HepG2 (cell line): ENCODE results near the gene PRKN. TPM values are rescaled to one million over a fixed set of nuclear protein-coding genes. Genes with fewer than 3 reads are reported as not detected.

Experiments
- ATAC-seq: fragments of 200-7000 bp; cut with Tn5 transposase; 3 replicates; pipeline ENCODE4 v1.9.1; 2020; ENCODE audit warnings: mild to moderate bottlenecking, moderate library complexity
- BruUV-seq: library from RNA; stranded (reverse); fragments of 400-500 nt; replicated peaks from 2 replicates; lab custom pipeline; 2021; lab: Mats Ljungman, UMichigan
- CTCF ChIA-PET: fragments of 300-600 bp; formaldehyde crosslinking; extraction: SDS; loops from one replicate; lab custom pipeline; 2021; ENCODE audit warnings: low total read pairs, inconsistent platforms, low intra/inter-chr PET ratio; lab: Yijun Ruan, JAX
- POLR2A ChIA-PET: fragments of 350-600 bp; sonication (Branson Sonifier 250); formaldehyde crosslinking; loops from one replicate; lab custom pipeline; 2020; ENCODE audit warnings: antibody characterized with exemption, inconsistent platforms; lab: Yijun Ruan, JAX
- DNase-seq: peaks from one replicate; pipeline ENCODE4 v3.0.0-alpha.2; 2015; ENCODE audit warnings: low spot score
- FAIRE-seq: peaks from 3 replicates; lab custom pipeline; 2011; peaks lifted over from hg19 to GRCh38; lab: Jason Lieb, UNC
- H2AFZ ChIP-seq: one replicate; pipeline ENCODE4 v1.6.1; 2011; ENCODE audit warnings: low read length, inconsistent platforms
- H3K27ac ChIP-seq: fragments of 300-600 bp; 3 replicates; pipeline ENCODE4 v1.8.0; 2011; ENCODE audit warnings: mixed run types, mild to moderate bottlenecking, mixed read lengths, low read length, inconsistent platforms; ENCODE audit not compliant: insufficient read depth; ENCODE audit errors: extremely low read length
- H3K27me3 ChIP-seq, 2 experiments: fragments of 200-600 bp in 1 of 2; 2 replicates in 1 of 2; 3 replicates in 1 of 2; pipeline versions ENCODE4 v1.6.0 to v1.8.0; 2011; ENCODE audit warnings: low read length in 2 of 2, mild to moderate bottlenecking in 2 of 2, moderate library complexity in 2 of 2, inconsistent platforms in 1 of 2; ENCODE audit not compliant: insufficient read depth in 2 of 2, control insufficient read depth in 1 of 2
- H3K36me3 ChIP-seq, 2 experiments: fragments of 200-600 bp in 1 of 2; replicated peaks in 1 of 2; 2 replicates in 1 of 2; 3 replicates in 1 of 2; pipeline versions ENCODE4 v1.5.1 to v1.8.0; 2011; ENCODE audit warnings: low read length in 2 of 2, inconsistent platforms in 1 of 2; ENCODE audit not compliant: insufficient read depth in 2 of 2, control insufficient read depth in 1 of 2
- H3K4me1 ChIP-seq: 2 replicates; pipeline ENCODE4 v1.5.1; 2012; ENCODE audit warnings: low read length, inconsistent platforms; ENCODE audit not compliant: insufficient read depth
- H3K4me2 ChIP-seq: 2 replicates; pipeline ENCODE4 v1.6.0; 2011; ENCODE audit warnings: low read depth, low read length, inconsistent platforms
- H3K4me3 ChIP-seq, 3 experiments: fragments of 200-600 bp in 1 of 3; sonication (generic), shearing (Covaris generic) in 1 of 3; replicated peaks in 1 of 3; 2 replicates each; pipeline ENCODE4 v1.5.1; 2011 to 2016; ENCODE audit warnings: low read length in 3 of 3, inconsistent platforms in 2 of 3, low read depth in 2 of 3, mild to moderate bottlenecking in 2 of 3, control low read depth in 1 of 3, mixed read lengths in 1 of 3; ENCODE audit not compliant: insufficient read depth in 1 of 3
- H3K79me2 ChIP-seq: one replicate; pipeline ENCODE4 v1.6.1; 2011; ENCODE audit warnings: low read length, inconsistent platforms; ENCODE audit not compliant: insufficient read depth
- H3K9ac ChIP-seq: 2 replicates; pipeline ENCODE4 v1.6.0; 2011; ENCODE audit warnings: mild to moderate bottlenecking, low read depth, low read length, inconsistent platforms; ENCODE audit not compliant: insufficient read depth
- H3K9me3 ChIP-seq: 2 replicates; pipeline ENCODE4 v1.5.1; 2012; ENCODE audit warnings: mild to moderate bottlenecking, low read length
- H4K20me1 ChIP-seq: 2 replicates; pipeline ENCODE4 v1.6.0; 2011; ENCODE audit warnings: inconsistent platforms, mild to moderate bottlenecking, low read length, moderate library complexity; ENCODE audit not compliant: insufficient read depth
- ATF7 ChIP-seq, 2 experiments: fragments of 450-650 bp in 1 of 2; sonication (generic) in 1 of 2; formaldehyde crosslinking in 1 of 2; IDR thresholded peaks; 2 replicates each; pipeline versions ENCODE4 v1.4.0 to v1.6.1; 2016 to 2020; ENCODE audit warnings: antibody characterized with exemption in 1 of 2, mild to moderate bottlenecking in 1 of 2, missing genetic modification reagents in 1 of 2
- CREB1 ChIP-seq, 2 experiments: fragments of 450-650 bp in 1 of 2; IDR thresholded peaks; 2 replicates each; pipeline ENCODE4 v1.6.1; 2016 to 2017; ENCODE audit warnings: control low read depth in 1 of 2, mild to moderate bottlenecking in 1 of 2, missing compliant biosample characterization in 1 of 2, missing genetic modification characterization in 1 of 2
- MAFF ChIP-seq: IDR thresholded peaks from 2 replicates; pipeline ENCODE4 v1.6.1; 2011; ENCODE audit warnings: low read depth, low read length, improper control_type of control experiment
- MAFK ChIP-seq, 2 experiments: IDR thresholded peaks in 1 of 2; conservative IDR thresholded peaks in 1 of 2; 2 replicates each; pipeline ENCODE4 v1.6.1; 2011; ENCODE audit warnings: improper control_type of control experiment in 2 of 2, low read length in 2 of 2
- SRSF4 ChIP-seq: fragments of 200-400 bp; formaldehyde crosslinking; IDR thresholded peaks from one replicate; pipeline ENCODE4 v1.6.1; 2018; ENCODE audit warnings: mild to moderate bottlenecking, low read depth, low read length, moderate library complexity; ENCODE audit not compliant: poor library complexity, severe bottlenecking
- WGBS: methylation state at CpG from one replicate; pipeline ENCODE4 v1.1.6; 2017; ENCODE audit warnings: low lambda C conversion rate; 5-methylcytosine and 5-hydroxymethylcytosine counted together
- in situ Hi-C: cut with HindIII; loops from 2 replicates; pipeline ENCODE4 v1.10.0; 2017; ENCODE audit warnings: low pct_unique_long_range_greater_than_20kb; ENCODE audit not compliant: extremely low pct_ligation_motif_present
- intact Hi-C: fragments of 100-400 bp; cut with micrococcal nuclease; formaldehyde crosslinking; loops from one replicate; pipeline ENCODE4 v1.10.0; 2022; ENCODE audit not compliant: unreplicated experiment
- polyA plus RNA-seq, 8 experiments: library from polyadenylated mRNA; depleted of rRNA in 3 of 8; stranded (reverse) in 7 of 8; unstranded in 1 of 8; fragments of >200 nt; fragmentation: Illumina TruSeq in 4 of 8; extraction: Trizol in 4 of 8; gene quantifications; 2 replicates each; pipeline versions ENCODE4 v1.2.1 to v1.2.3, GENCODE V29; 2011 to 2016; ENCODE audit warnings: low read depth in 4 of 8, missing spikeins in 1 of 8, mixed read lengths in 1 of 8; ENCODE audit not compliant: insufficient read depth in 1 of 8
- total RNA-seq, 5 experiments: library from RNA; depleted of rRNA; stranded (reverse); fragments of >200 nt; fragmentation: Illumina TruSeq; extraction: Trizol; gene quantifications; 2 replicates each; pipeline ENCODE4 v1.2.3, GENCODE V29; 2016; ENCODE audit warnings: low read depth in 1 of 5
- TF ChIP-seq, protein P1 (sequence below): sonication (generic); formaldehyde crosslinking; IDR thresholded peaks from 2 replicates; pipeline ENCODE4 v1.4.0; 2020; ENCODE audit warnings: missing genetic modification reagents, mild to moderate bottlenecking, borderline replicate concordance

PRKN gene
- total and polyA plus RNA-seq, 2 of the 13 experiments (the other 11 are each of a cell fraction or from before 2014, with no cell fraction given), result 0.31 to 0.44 TPM

DNA sequence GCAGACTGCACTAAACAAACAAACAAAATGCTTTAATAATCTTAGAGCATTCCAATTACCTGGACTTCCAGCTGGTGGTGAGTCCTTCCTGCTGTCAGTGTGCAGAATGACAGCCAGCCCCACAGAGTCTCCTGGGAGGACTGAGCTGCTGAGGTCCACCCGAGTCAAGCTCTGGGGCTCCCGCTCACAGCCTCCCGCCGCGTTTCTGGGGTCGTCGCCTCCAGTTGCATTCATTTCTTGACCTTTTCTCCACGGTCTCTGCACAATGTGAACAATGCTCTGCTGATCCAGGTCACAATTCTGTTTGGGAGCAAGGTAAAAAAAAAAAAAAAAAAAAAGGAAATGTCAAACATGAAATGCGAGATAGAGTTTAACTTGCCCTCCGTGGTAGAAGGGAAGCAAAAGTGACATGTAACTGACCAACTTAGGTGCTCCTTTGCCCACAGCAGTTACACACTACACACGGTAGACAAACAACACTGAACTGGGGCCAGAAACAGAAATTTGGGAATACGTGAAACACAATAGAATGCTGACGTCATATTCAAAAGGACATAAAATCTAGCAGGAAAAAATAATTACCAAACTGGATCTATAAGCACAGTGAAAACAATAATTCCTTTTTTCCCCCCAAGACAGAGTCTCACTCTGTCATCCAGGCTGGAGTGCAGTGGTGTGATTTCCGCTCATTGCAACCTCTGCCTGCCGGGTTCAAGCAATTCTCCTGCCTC, 464.9 kb downstream of the PRKN start:
- no peak for DNase-seq
- Histone ChIP-seq H3K4me2 (no peak overlapping the region), H3K36me3 (no peaks in the 10 kb centered on the region), H3K4me3 (no peak overlapping the region), H3K79me2 (no peaks in the 10 kb centered on the region), H3K4me1 (no peaks in the 10 kb centered on the region), H3K9ac (no peak overlapping the region), H3K27ac (no peak overlapping the region), H3K27me3 (no peaks in the 10 kb centered on the region), H2AFZ (no peak overlapping the region), H4K20me1 (no peaks in the 10 kb centered on the region), H3K9me3 (peaks cover 11% of the 10 kb centered on the region)
- in situ Hi-C loops, result no loop called here
- TF ChIP-seq CREB1 (IDR thresholded peaks at IDR 0.05) (peak; percentile 87), CREB1 (CRISPR knock-in tag; IDR thresholded peaks at IDR 0.05) (no peak), ATF7 (IDR thresholded peaks at IDR 0.05) (peak; percentile 81), ATF7 (CRISPR knock-in tag; IDR thresholded peaks at IDR 0.05) (no peak), SRSF4 (no peak)
- POLR2A ChIA-PET, result no interaction called here
- FAIRE-seq, result no peak
- ATAC-seq, result no peak
- intact Hi-C loops, result no loop called here
- CTCF ChIA-PET, result no interaction called here
- no TSS peak for BruUV-seq
- WGBS, result 33% methylated on average over 15 of the region's 15 CpGs

DNA sequence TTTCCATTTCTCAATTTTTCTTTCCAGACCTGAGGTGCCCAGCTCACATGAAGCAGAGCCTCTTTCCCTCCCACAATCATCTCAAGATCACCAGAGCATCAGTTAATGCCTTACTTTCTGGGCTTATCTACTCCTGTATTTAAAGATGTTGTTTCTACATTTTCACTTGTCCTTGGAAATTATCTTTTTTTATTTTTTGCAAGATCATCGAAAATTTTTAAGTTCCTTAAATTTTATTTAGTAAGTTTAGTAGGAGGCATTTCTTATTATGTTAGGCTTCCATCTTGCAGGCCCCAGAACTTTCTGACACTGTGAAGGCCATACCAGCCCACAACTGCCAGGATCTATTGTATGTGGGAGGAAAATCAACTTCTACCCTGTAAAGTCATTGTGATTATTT, 466.0 kb downstream of the PRKN start:
- ATAC-seq (no peak), FAIRE-seq (no peak), DNase-seq (no peak)
- Histone ChIP-seq H3K4me2 (no peak overlapping the region), H3K4me3 (no peak overlapping the region), H3K9ac (no peak overlapping the region), H3K79me2 (no peaks in the 10 kb centered on the region), H3K36me3 (no peaks in the 10 kb centered on the region), H2AFZ (no peak overlapping the region), H3K27me3 (no peaks in the 10 kb centered on the region), H4K20me1 (no peaks in the 10 kb centered on the region), H3K27ac (no peak overlapping the region), H3K4me1 (no peaks in the 10 kb centered on the region), H3K9me3 (peaks cover 11% of the 10 kb centered on the region)
- TF ChIP-seq, protein P1, sequence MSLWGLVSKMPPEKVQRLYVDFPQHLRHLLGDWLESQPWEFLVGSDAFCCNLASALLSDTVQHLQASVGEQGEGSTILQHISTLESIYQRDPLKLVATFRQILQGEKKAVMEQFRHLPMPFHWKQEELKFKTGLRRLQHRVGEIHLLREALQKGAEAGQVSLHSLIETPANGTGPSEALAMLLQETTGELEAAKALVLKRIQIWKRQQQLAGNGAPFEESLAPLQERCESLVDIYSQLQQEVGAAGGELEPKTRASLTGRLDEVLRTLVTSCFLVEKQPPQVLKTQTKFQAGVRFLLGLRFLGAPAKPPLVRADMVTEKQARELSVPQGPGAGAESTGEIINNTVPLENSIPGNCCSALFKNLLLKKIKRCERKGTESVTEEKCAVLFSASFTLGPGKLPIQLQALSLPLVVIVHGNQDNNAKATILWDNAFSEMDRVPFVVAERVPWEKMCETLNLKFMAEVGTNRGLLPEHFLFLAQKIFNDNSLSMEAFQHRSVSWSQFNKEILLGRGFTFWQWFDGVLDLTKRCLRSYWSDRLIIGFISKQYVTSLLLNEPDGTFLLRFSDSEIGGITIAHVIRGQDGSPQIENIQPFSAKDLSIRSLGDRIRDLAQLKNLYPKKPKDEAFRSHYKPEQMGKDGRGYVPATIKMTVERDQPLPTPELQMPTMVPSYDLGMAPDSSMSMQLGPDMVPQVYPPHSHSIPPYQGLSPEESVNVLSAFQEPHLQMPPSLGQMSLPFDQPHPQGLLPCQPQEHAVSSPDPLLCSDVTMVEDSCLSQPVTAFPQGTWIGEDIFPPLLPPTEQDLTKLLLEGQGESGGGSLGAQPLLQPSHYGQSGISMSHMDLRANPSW (CRISPR knock-in tag), result no peak
- TF ChIP-seq MAFK (conservative IDR thresholded peaks at IDR 0.05 in 1 of 2, IDR thresholded peaks at IDR 0.05 in 1 of 2; ENCODE audit: low read length in 2 of 2) (peak; percentile 88 to 93), MAFF (peak; percentile 90)
- ChIA-PET POLR2A (no interaction called here), CTCF (no interaction called here)
- intact Hi-C loops (no loop called here), in situ Hi-C loops (no loop called here)
- no TSS peak for BruUV-seq
- 0% methylated on average over 1 of the region's 1 CpG for WGBS
